OCI-LY3 (cell line): Measurements from ENCODE around the gene UBE4A.

Experiments
- CTCF ChIP-seq: fragments of 200-600, 300-600 bp; sonication (generic); IDR thresholded peaks from 2 replicates; pipeline ENCODE4 v1.5.1; 2014; ENCODE audit warnings: antibody characterized with exemption, low read length, low read depth
- EZH2phosphoT487 ChIP-seq: fragments of 200-600 bp; shearing (Covaris generic); IDR thresholded peaks from 2 replicates; pipeline ENCODE4 v1.6.1; 2018; ENCODE audit warnings: antibody characterized with exemption, mixed run types, low read depth

GRCh38 chr11:118398791-118399559 is 39.6 kb downstream of the UBE4A start:
- TF ChIP-seq CTCF (no peak), EZH2phosphoT487 (no peak)
